ENCODE results near the gene HIVEP3. TPM values are rescaled to one million over a fixed set of nuclear protein-coding genes. Genes with fewer than 3 reads are reported as not detected.
"Not testable (repeated sequence)": the region's sequence is repeated elsewhere in the genome, so short reads cannot be mapped to it uniquely, and the experiment has no call there.

The HIVEP3 gene
- total RNA-seq, 1 donor from 2014 or later: 38.9 TPM

- intact Hi-C loops (cut with micrococcal nuclease): no loop called here
Measured at GRCh38 chr1:41557751-41558455, 360.8 kb downstream of the HIVEP3 start.

- intact Hi-C loops (cut with micrococcal nuclease): not testable (repeated sequence)
Measured at GRCh38 chr1:41554746-41555145, 364.0 kb downstream of the HIVEP3 start.

DNA sequence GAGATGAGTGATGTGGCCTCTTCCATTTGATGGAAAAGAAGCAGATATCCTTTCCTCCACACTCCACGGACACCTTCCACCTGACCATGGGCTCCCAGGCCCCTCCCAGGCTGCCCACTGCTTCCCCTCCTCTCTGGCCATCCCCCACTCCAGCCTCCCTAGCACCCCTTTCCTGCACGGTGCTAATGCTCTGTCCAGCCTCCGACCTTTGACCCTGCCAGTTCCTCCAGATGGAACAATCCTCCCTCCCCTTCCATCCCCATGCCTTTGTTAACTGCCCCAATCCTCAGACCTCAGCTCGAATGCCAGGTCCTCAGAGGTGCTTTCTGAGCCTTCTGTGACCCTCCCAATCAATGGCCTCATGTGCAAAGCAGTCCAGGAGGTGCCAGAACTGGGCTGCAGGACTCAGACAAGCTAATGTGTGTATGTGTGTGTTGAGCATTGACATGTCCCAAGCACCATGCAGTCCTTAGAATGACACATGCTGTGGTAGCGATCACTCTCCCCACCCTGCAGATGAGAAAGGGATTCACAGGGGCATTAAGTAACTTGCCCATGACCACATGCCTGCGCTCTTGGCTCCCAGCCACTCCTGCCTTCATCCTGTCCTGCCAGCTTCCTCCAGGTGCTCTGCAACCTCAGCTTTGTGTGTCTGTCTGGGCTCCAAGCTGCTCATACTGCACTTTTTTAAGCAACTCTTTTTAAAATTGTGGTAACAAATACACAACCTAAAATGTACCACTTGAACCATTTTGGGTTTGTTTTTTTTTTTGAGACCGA, 370.8 kb downstream of the HIVEP3 start:
- intact Hi-C loops (cut with micrococcal nuclease): no loop called here

DNA sequence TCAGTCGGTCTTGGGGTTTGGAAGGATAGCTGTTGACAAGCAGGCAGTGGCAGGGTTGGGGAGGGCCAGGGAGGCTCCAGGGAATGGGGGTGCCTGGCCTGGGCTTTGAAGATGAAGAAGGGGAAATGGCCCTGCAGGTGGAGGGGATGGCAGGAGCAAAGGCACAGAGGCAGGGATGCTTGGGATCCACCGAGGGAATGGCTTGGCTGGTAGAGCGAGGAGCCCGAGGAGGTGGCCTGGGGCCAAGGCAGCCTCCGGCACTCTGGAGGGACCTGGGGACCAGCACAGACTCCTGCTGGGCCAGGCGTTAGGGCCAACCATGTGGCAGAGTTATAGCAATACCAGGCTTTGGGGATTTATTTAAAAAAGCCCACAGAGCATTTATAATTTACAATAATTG, 371.4 kb downstream of the HIVEP3 start:
- intact Hi-C loops (cut with micrococcal nuclease): no loop called here

DNA sequence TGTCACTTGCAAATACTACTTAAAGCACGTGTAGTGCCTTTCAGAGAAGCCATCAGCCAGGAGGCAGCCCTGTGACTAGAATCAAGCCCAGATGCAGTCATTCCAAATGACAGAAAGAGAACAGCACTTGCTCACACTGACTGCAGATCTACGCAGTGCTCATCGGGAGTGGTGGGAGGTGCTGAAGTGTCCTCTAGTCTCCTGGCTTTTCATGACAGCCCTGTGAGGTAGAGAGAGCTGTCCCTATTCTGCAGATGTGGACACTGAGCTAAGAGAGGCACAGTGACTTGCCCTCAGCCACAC, 371.9 kb downstream of the HIVEP3 start:
- intact Hi-C loops (cut with micrococcal nuclease): no loop called here

- intact Hi-C loops (cut with micrococcal nuclease): no loop called here
Measured at GRCh38 chr1:41545996-41546832, 372.5 kb downstream of the HIVEP3 start.

GRCh38 chr1:41542196-41542930, 376.4 kb downstream of the HIVEP3 start:
- intact Hi-C loops (cut with micrococcal nuclease): no loop called here

DNA sequence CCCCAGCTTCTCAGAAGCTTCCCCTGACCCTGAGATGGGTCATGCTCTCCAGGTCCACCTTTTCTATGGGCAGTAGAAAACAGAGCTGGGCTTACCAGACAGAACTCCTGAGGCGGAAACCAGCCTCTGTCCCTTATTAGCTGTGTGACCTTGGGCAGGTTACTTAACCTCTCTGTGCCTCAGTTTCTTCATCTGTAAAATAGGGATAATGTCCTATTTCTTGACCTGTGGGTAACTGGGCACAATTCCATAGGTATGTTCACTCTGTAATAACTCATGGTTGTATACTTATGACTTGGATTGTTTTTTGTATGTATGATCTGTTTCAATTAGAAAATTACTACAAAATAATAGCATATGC, 377.1 kb downstream of the HIVEP3 start:
- intact Hi-C loops (cut with micrococcal nuclease): no loop called here

GRCh38 chr1:41540886-41541591, 377.7 kb downstream of the HIVEP3 start:
- intact Hi-C loops (cut with micrococcal nuclease): no loop called here

- intact Hi-C loops (cut with micrococcal nuclease): no loop called here
Measured at GRCh38 chr1:41539999-41540398, 378.7 kb downstream of the HIVEP3 start.

- intact Hi-C loops (cut with micrococcal nuclease): no loop called here
Measured at GRCh38 chr1:41539418-41539805, 379.3 kb downstream of the HIVEP3 start.

DNA sequence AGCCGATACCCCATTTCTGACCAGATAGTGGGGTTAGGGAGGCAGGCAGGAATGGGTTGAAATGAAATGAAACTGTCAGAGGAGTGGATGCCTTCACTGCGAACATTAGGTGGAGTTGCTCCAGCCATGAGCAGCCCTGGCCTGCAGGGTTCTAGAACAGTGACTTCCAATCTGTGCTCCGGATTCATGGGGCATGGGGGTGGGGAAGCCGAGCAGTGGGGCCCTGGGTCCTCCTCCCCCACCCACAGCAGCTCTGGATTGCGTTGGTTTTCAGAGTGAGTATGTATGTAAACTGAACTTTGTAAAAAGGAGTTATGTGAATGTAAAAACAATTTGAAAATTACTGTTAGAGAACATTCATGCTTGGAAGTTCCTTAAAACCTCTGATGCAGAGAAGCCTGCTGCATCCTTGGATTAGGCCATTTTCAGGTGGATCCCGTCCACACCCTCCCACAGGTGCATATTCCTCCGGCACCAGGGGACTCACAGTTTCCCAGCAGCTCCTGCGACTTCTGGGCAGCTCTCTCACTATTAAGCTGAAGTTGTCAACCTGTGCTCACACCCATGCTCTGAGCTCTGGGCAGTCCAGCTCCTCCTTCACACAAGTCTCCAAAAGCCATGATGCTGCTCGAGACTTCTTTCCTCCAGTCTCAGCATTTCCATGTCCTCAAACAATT, 379.8 kb downstream of the HIVEP3 start:
- intact Hi-C loops (cut with micrococcal nuclease): no loop called here

- intact Hi-C loops (cut with micrococcal nuclease): no loop called here
Measured at GRCh38 chr1:41537788-41538351, 380.9 kb downstream of the HIVEP3 start.

- intact Hi-C loops (cut with micrococcal nuclease): no loop called here
Measured at GRCh38 chr1:41537251-41537650, 381.5 kb downstream of the HIVEP3 start.

GRCh38 chr1:41536361-41536802, 382.3 kb downstream of the HIVEP3 start:
- intact Hi-C loops (cut with micrococcal nuclease): no loop called here

DNA sequence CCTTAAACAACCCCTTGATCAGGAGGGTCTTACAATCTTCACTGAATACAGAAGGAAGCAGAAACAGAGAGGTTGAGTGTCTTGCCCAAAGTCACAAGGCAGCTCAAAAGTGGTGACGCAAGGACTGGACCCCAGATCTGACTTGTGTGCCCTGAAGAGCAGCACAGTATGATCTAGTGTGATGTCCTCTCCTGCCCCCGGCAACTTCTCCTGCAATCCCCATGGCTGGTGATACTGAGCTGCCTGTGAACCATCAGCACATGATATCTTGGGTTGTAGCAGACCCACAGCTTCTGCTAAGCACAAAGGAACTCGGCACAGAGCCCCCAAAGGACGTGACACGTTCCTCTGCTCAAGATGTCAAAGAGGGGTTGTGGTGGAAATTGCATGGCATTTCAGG, 383.0 kb downstream of the HIVEP3 start:
- intact Hi-C loops (cut with micrococcal nuclease): no loop called here

DNA sequence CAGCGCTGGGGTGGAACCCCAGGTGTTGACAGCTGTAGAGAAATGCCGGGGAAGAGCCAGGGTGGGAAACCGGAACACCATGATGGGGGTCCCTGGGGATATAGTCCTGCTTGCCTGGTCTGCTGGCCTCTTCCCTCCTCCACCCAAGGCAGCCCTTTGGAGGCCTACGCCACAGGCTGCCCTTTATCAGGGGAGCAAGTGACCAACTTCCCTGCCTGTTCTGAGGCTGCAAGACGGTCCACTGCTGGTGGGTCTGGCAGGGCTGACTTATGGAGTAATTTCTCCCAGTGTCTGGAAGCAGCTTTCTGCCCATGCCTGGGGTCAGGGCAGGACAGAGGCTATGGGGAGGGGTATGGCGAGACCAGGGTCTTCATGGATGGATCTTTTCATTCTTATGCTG, 383.4 kb downstream of the HIVEP3 start:
- intact Hi-C loops (cut with micrococcal nuclease): no loop called here

- intact Hi-C loops (cut with micrococcal nuclease): no loop called here
Measured at GRCh38 chr1:41534181-41535076, 384.3 kb downstream of the HIVEP3 start.

GRCh38 chr1:41533731-41534080, 385.0 kb downstream of the HIVEP3 start:
- intact Hi-C loops (cut with micrococcal nuclease): no loop called here

All from T-helper 1 cell treated with Interleukin-12 subunit alpha and Interleukin-12 subunit beta and Interleukin-4 antibody, amounts not matched to agents 30 ng/mL and 1 ng/mL, for 36 hours (primary cell).